T-helper 1 cell treated with Interleukin-12 subunit alpha and Interleukin-12 subunit beta and Interleukin-4 antibody, amounts not matched to agents 30 μg/mL and 1 μg/mL, for 36 hours (primary cell): ENCODE data around the gene GUCA2B.

Source experiments
- H3K27ac Mint-ChIP-seq: one replicate; pipeline ENCODE4 v1.8.0; 2021; ENCODE audit warnings: mild to moderate bottlenecking, mixed read lengths
- H3K27me3 Mint-ChIP-seq: one replicate; pipeline ENCODE4 v1.8.0; 2021; ENCODE audit warnings: low read depth, mixed read lengths
- H3K36me3 Mint-ChIP-seq: one replicate; pipeline ENCODE4 v1.8.0; 2021; ENCODE audit warnings: low read depth, mixed read lengths
- H3K4me1 Mint-ChIP-seq: one replicate; pipeline ENCODE4 v1.8.0; 2021; ENCODE audit warnings: low read depth, mixed read lengths
- H3K4me3 Mint-ChIP-seq: one replicate; pipeline ENCODE4 v1.8.0; 2021; ENCODE audit warnings: mild to moderate bottlenecking, moderate library complexity, mixed read lengths
- H3K9me3 Mint-ChIP-seq: one replicate; pipeline ENCODE4 v1.8.0; 2021; ENCODE audit warnings: mixed read lengths

Gene GUCA2B

DNA sequence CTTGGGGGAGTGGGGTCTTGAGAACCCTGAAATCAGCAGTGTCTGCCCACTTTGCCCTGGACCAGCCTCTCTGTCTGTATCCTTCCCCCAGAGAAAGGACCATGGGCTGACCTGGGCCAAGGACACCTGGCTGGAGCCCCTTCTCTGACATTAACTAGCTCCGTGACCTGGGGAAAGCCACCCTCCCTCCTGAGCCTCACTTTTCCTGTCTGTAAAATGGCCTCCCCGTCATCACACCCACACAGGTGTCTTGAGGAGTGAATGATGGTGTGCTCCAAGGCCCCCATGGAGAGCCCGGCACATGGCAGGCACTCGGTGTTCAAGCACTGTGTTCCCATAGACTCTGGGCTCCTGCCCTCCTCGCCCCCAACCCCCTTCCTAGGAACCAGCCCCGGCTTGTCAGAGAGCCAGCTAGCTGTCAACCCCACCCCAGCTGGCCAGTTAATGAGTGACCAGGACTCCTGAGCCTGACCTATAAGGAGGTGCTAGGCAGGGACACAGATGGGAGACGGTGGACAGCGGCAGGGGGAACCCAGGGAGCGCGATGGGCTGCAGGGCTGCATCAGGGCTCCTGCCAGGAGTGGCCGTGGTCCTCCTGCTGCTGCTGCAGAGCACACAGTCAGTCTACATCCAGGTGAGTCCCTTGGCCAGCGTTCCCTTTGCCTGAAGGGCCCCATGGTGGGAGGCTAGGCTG is at the start of gene GUCA2B:
Gene GUCA2B, plus strand, starts transcription at position 504 of the 694 bp plus-strand sequence. Its CDS starts 41 bp downstream, at position 545.
- Mint-ChIP-seq H3K9me3 (no peaks in the 10 kb centered on the region), H3K27me3 (peaks cover 3% of the 10 kb centered on the region), H3K4me3 (no peak within 1 kb of the TSS), H3K27ac (no peak within 1 kb of the TSS), H3K36me3 (no peaks in the 10 kb centered on the region), H3K4me1 (peaks cover 6% of the 10 kb centered on the region)

DNA sequence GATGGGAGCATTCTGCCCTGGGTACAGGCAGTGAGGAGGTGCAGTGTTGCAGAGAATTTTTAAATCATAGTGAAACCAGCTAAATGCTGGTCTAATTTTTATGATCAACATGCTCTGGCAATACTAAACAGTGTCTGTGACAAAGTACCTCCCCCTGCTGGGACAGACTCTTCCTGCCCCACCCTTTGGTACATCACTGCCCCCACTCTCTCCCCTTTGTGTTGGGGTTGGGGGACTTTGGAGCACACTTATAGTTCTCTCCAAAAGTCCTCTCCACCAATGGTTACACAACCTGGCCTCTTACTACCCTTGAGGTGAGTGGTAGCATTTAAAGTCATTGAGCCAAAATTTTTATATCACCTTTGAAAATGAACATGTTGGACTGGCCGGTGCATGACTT is 48.2 kb upstream of the GUCA2B start:
- no peaks in the 10 kb centered on the region for H3K36me3 Mint-ChIP-seq
- H3K27ac Mint-ChIP-seq = no peak overlapping the region
- H3K9me3 Mint-ChIP-seq = peaks cover 9% of the 10 kb centered on the region

DNA sequence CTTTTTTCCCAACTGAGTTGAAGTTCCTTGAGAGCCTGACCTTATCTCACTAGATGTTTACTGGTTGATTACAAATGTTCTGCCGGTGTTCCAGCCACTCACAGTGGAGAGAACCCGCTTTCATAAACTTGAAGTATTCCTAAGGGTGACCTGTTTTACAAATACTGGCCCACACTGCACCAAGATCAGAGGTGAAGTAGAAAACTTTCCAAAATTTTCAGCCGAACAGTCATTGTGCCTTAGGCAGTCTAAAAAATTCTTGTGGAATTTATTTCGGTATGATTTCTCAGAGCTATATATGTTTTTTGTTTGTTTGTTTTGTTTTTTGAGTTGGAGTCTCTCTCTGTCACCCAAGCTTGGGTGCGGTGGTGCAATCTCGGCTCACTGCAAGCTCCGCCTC is 44.9 kb upstream of the GUCA2B start:
- H3K4me1 Mint-ChIP-seq = no peaks in the 10 kb centered on the region
- H3K36me3 Mint-ChIP-seq = no peaks in the 10 kb centered on the region
- no peak overlapping the region for H3K27ac Mint-ChIP-seq
- no peaks in the 10 kb centered on the region for H3K9me3 Mint-ChIP-seq
- peaks cover 25% of the 10 kb centered on the region for H3K27me3 Mint-ChIP-seq
- H3K4me3 Mint-ChIP-seq = no peak overlapping the region

More for the DNA sequence above, 48.2 kb upstream of the GUCA2B start:
- H3K4me1 Mint-ChIP-seq = no peaks in the 10 kb centered on the region
- no peak overlapping the region for H3K4me3 Mint-ChIP-seq
- H3K27me3 Mint-ChIP-seq = peaks cover 36% of the 10 kb centered on the region

DNA sequence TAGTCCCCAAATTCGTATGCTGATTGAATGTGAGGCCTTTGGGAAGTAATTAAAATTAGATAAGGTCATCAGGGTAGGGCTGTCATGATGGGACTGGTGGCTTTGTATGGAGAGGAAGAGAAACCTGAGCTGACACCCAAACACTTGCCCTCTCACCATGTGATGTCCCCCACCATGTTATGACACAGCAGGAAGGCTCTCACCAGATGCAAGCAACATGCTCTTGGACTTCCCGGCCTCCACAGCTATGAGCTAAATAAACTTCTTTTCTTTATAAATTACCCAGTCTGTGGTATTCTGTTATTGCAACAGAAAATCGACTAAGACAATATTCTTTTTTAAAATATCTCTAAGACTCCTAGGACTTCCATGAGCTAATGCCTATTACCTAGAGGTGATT is 43.6 kb upstream of the GUCA2B start:
- Mint-ChIP-seq H3K9me3 (no peaks in the 10 kb centered on the region), H3K27ac (no peak overlapping the region), H3K27me3 (peaks cover 21% of the 10 kb centered on the region), H3K36me3 (no peaks in the 10 kb centered on the region), H3K4me1 (no peaks in the 10 kb centered on the region), H3K4me3 (no peak overlapping the region)

DNA sequence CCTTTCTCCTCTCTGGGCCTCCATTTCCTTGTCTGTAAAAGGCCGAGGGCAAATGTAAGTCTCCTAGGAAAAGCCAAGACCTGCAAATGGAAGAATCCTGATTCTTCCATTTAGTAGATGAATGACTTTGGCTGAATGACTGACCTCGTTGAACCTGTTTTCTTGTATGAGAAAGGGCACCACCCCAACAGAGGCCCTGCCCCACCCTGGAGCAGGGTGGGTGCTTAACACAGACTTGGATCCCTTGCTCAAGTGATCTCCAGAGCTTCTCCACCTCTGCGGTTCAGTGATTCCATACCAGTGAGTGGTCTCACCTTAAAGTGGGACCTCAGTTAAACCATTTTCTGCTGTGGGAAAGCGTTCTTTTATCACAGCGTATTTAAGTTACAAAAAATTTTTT is 39.0 kb upstream of the GUCA2B start:
- H3K4me3 Mint-ChIP-seq = no peak overlapping the region
- no peaks in the 10 kb centered on the region for H3K36me3 Mint-ChIP-seq
- no peaks in the 10 kb centered on the region for H3K4me1 Mint-ChIP-seq
- H3K27ac Mint-ChIP-seq = no peak overlapping the region
- H3K27me3 Mint-ChIP-seq = peaks cover 28% of the 10 kb centered on the region
- H3K9me3 Mint-ChIP-seq = no peaks in the 10 kb centered on the region

DNA sequence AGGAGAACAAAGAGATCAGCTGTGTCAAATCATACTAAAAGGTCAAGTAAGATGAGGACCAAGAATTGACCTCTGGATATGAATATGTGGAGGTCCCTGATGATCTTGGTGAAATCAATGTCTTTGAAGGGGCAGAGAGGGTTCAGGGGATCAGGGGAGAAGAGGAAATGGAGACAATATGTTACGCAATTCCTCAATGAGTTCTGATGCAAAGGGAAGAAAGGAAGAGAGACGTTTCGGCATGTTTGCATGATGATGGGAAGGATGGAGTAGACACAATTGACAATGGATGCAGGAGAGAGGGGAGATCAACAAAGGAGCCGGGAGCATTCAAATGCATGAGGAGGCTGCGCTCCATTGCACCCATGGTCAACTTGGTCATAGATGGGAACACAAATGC is 36.0 kb upstream of the GUCA2B start:
- Mint-ChIP-seq H3K4me3 (no peak overlapping the region), H3K27ac (no peak overlapping the region), H3K27me3 (peaks cover 22% of the 10 kb centered on the region), H3K9me3 (no peaks in the 10 kb centered on the region), H3K36me3 (no peaks in the 10 kb centered on the region), H3K4me1 (no peaks in the 10 kb centered on the region)

DNA sequence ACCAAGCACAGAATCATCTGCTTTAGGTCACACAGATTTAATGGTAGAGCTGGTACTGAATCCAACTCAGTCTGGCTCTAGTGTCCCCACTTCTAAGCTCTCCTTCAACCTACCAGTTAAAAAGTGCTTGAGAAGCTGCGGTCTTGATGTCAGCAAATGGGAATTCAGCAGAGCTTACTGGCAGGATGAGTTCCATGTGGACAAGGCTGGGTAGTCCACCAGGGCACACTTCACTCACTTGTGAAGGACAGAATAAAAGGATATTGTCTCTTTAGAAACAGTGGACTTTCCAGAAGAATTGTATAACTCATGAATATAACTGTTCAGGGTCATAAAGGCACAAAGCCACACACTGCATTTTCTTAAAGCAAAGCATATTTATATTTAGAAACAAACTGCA is 35.1 kb upstream of the GUCA2B start:
- Mint-ChIP-seq H3K27ac (no peak overlapping the region), H3K27me3 (peaks cover 22% of the 10 kb centered on the region), H3K4me1 (no peaks in the 10 kb centered on the region), H3K4me3 (no peak overlapping the region), H3K36me3 (no peaks in the 10 kb centered on the region), H3K9me3 (no peaks in the 10 kb centered on the region)

DNA sequence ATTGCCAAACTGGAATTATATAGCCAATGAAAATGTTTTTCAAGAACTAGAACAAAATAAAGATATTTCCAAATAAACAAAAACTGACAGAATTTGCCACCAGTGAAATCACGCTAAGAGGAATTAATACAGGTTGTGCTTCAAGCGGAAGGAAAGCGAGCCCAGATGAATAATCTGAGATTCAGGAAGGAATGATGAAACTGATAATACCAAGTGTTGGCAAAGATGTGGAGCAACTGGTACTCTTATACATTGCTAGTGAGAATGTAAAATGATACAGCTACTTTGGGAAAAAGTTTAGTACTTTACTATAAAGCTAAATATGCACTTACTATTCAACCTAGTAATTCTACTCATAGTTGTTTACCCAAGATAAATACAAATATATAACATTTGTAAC is 30.8 kb upstream of the GUCA2B start:
- Mint-ChIP-seq H3K4me1 (no peaks in the 10 kb centered on the region), H3K36me3 (no peaks in the 10 kb centered on the region), H3K9me3 (no peaks in the 10 kb centered on the region), H3K4me3 (no peak overlapping the region), H3K27me3 (peaks cover 3% of the 10 kb centered on the region), H3K27ac (no peak overlapping the region)

DNA sequence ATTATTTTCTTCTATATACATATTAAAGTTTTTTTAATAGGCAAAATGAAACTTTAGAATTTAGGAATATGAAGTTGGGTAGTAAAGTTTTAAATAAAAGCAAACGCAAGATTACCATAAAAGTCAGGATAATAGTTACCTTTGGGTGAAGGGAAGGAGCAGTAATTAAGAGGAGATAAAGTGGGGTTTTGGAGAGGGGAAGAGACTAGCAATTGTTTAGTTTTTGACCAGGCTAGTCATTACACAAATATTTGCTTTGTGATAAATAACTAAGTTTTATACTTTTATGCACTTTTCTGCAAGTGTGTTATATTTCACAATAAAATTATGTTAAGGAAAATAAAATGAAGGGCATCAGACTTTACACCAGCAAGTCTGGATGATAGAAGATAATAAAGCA is 27.7 kb upstream of the GUCA2B start:
- H3K9me3 Mint-ChIP-seq = no peaks in the 10 kb centered on the region
- no peaks in the 10 kb centered on the region for H3K4me1 Mint-ChIP-seq
- no peak overlapping the region for H3K27ac Mint-ChIP-seq
- H3K36me3 Mint-ChIP-seq = no peaks in the 10 kb centered on the region
- no peak overlapping the region for H3K4me3 Mint-ChIP-seq
- peaks cover 9% of the 10 kb centered on the region for H3K27me3 Mint-ChIP-seq

DNA sequence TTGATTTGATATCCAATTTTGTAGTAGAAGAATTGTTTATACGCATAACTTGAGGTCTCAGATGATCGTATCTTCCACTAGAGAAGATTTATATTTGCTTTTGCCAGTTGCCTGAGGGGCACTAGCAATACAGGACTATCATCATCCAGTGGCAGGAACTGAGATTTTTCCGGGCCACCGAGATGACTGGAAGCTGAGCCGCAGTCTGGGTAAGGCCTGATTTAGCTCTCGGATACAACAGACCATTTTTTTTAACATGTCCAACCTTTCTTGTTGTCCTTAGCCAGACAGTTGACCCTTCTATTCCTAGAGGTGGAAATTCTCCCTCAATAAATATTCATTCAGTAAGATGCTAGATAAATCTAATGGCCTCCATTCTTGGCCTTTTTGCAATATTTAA is 25.4 kb upstream of the GUCA2B start:
- H3K4me3 Mint-ChIP-seq = no peak overlapping the region
- H3K27me3 Mint-ChIP-seq = peaks cover 9% of the 10 kb centered on the region
- H3K36me3 Mint-ChIP-seq = no peaks in the 10 kb centered on the region
- no peaks in the 10 kb centered on the region for H3K4me1 Mint-ChIP-seq
- H3K9me3 Mint-ChIP-seq = no peaks in the 10 kb centered on the region
- no peak overlapping the region for H3K27ac Mint-ChIP-seq

DNA sequence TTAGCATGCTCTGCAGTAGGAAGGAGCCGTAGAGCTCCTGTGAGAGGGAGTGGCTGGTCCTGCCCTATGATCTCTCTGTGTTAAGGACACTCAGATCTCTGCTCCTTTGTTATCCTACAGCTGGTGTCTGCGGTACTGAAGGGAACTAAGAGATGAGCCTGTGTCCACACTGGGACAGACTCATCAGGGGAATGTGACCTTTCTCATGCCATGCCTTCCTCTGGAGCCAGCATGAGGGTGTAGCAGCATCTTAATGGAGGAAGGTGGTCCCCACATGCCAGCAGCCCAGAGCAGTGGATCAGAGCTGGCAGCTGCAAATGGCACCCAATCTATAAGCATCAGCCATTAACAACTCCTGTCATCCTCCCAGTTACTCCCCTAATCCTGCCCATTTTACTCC is 24.7 kb upstream of the GUCA2B start:
- Mint-ChIP-seq H3K27ac (no peak overlapping the region), H3K27me3 (peaks cover 9% of the 10 kb centered on the region), H3K36me3 (no peaks in the 10 kb centered on the region), H3K9me3 (no peaks in the 10 kb centered on the region), H3K4me3 (no peak overlapping the region), H3K4me1 (no peaks in the 10 kb centered on the region)

DNA sequence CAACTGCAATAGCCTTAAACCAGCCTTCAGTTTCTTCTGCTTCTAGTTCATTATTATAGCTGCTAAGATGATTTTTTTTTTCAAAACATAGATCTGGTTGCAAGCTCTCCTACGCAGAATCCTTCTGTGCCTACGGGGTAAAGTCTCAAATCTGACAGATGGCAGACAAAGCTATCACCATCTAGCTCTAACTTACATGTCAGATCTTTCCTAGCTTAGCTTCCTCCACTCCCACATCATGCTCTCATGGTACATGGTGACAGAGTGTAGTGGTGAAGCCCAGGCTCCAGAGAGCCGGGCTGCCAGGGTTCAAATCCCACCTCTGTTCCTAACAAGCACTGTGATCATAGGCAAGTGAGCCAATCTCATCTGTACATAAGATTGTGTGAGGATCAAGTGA is 24.2 kb upstream of the GUCA2B start:
- no peaks in the 10 kb centered on the region for H3K9me3 Mint-ChIP-seq
- no peaks in the 10 kb centered on the region for H3K4me1 Mint-ChIP-seq
- peaks cover 9% of the 10 kb centered on the region for H3K27me3 Mint-ChIP-seq
- H3K27ac Mint-ChIP-seq = no peak overlapping the region
- no peaks in the 10 kb centered on the region for H3K36me3 Mint-ChIP-seq
- no peak overlapping the region for H3K4me3 Mint-ChIP-seq

DNA sequence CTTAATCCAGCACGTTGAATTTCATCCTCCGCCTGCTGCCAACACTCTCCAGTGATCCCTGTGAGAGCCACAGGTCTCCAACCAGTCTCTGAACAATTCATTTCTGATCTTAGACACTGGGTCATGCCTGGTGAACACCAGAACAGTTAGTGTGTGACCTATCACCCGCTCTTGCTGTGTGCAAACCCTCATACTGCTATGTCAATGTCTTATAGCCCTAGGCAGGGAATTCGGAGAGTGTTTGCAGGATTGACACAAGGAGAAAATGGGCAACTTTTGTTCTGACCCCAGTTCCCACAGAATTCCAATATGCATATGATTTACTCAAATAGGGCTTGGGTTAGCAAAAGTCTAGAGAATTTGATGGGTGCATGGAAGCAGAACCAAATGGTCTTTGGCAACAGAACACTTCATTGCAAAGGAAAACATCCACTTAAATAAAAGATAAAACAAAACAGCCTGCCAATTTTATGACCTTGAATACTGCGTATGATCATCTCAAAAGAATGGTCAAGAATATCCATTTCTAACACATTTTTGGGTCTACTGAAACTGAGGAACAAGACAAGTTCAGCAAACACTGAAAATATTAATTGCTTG is 23.0 kb upstream of the GUCA2B start:
- no peaks in the 10 kb centered on the region for H3K4me1 Mint-ChIP-seq
- H3K27me3 Mint-ChIP-seq = peaks cover 13% of the 10 kb centered on the region
- no peak overlapping the region for H3K4me3 Mint-ChIP-seq

DNA sequence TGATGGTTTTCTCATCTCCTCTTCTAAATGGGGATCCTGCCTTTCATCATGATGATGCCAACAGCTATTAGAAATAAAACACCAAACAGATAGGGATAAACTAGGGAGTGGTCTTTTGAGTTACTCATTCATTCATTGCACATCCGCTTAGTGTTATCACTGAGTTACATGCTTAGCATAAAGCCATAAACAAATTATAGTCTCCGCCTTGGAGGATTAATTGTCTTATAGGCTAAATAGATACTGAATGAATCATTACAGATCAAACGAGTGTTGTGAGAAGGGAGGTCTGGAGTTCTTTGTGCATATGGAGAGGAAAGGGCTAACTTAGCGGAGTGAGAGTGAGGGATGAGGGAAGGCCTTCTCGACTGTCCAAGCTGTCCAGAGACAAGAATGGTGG is 19.8 kb upstream of the GUCA2B start:
- no peak overlapping the region for H3K4me3 Mint-ChIP-seq
- no peaks in the 10 kb centered on the region for H3K36me3 Mint-ChIP-seq
- no peaks in the 10 kb centered on the region for H3K9me3 Mint-ChIP-seq
- peaks cover 16% of the 10 kb centered on the region for H3K27me3 Mint-ChIP-seq
- no peaks in the 10 kb centered on the region for H3K4me1 Mint-ChIP-seq
- H3K27ac Mint-ChIP-seq = no peak overlapping the region

More for the DNA sequence above, 23.0 kb upstream of the GUCA2B start:
- H3K9me3 Mint-ChIP-seq = no peaks in the 10 kb centered on the region
- no peaks in the 10 kb centered on the region for H3K36me3 Mint-ChIP-seq
- no peak overlapping the region for H3K27ac Mint-ChIP-seq

DNA sequence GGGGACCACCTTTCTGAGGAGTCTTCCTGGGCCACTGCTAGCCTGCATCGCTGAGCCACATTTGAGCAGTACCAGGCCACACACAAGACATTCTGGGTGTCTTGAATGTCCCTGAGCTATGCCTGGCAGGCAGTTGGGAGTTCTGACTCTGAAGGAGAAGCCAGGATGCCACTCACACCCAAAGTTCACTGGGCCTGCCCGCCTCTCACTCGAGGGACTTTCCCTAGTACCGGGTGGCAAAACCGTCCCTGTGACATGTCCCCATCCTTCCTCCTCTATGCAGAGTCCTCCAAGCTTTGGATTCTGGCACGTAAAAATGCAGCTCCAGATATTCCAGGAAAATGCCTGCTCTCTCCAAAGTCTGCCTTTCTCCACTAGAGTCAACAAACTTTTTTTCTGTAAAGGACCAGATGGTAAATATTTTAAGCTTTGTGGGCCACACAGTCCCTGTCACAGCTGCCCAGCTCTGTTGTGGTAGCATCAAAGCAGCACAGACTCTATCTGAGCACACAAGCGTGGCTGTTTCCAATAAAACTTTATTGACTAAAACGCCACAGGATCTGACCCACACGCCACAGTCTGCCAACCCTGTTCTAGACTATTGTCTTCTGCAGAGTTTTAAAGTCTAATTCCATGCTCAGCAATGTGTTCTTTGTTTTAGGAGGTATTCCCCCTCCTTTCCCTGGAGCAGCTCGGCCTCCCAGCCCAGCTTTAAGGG is 19.2 kb upstream of the GUCA2B start:
- Mint-ChIP-seq H3K27ac (no peak overlapping the region), H3K36me3 (no peaks in the 10 kb centered on the region), H3K4me1 (no peaks in the 10 kb centered on the region), H3K27me3 (peaks cover 11% of the 10 kb centered on the region), H3K9me3 (no peaks in the 10 kb centered on the region), H3K4me3 (no peak overlapping the region)
